ENCODE data around the gene LRP5. TPM values are rescaled to one million over a fixed set of nuclear protein-coding genes. Genes with fewer than 3 reads are reported as not detected.

Gene LRP5
- total RNA-seq, 1 donor from 2014 or later = 42.5 TPM

GRCh38 chr11:68337399-68337835, 25.0 kb downstream of the LRP5 start:
- Histone ChIP-seq H3K4me1 (peaks cover 69% of the 10 kb centered on the region), H3K4me3 (no peak overlapping the region), H3K36me3 (no peaks in the 10 kb centered on the region), H3K9me3 (no peaks in the 10 kb centered on the region), H3K27ac (peak overlapping the region; percentile 74), H3K27me3 (no peaks in the 10 kb centered on the region)
- TF ChIP-seq POLR2AphosphoS5 (IDR thresholded peaks at IDR 0.05; ENCODE audit: insufficient read depth in 1 of 2, low read depth in 1 of 2) = no peak
- no peak for TF ChIP-seq POLR2A (IDR thresholded peaks at IDR 0.05)
- TF ChIP-seq CTCF (IDR thresholded peaks at IDR 0.05) = no peak
- intact Hi-C loops (cut with DNase I) = no loop called here
- DNase-seq (ENCODE audit: extremely low spot score in 2 of 2) = no peak

DNA sequence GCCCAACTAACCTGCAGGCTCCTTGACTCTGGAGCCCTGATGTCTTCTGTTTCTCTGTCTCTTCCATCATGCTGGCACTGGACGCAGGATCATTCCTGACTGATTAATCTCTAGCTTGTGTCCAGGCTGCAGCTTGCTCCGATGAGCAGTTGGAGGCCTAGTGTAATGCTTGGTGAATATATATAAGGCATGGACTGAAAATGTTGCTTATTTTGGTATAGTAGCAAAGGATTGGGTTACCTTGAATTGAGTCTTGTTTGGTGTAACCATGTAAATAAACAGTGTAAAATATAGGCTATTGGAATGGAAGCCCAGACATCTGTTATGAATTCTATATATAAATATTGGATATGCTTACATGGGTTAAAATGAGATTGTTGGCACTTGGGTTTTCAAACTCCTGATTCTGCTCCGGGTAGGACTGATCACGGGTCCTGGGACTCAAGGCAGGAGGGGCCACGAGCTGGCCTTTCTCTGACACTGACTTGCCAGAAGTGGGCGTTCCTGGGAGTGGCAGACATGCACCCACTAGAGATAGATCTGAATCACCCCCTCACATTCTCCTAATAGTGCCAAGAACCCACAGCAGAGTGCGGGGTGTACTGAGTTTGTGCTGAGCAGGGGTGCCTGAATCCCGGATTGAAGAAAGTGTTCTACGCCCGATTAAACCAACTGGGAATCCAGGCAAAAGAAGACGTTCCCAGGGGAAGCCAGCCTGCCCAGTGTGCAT, 25.8 kb downstream of the LRP5 start:
- intact Hi-C loops (cut with DNase I) = no loop called here
- Histone ChIP-seq H3K36me3 (no peaks in the 10 kb centered on the region), H3K27me3 (no peaks in the 10 kb centered on the region), H3K9me3 (no peaks in the 10 kb centered on the region), H3K4me1 (peaks cover 69% of the 10 kb centered on the region), H3K4me3 (no peak overlapping the region), H3K27ac (peak overlapping the region; percentile 74)
- no peak for DNase-seq (ENCODE audit: extremely low spot score in 2 of 2)
- no peak for TF ChIP-seq POLR2AphosphoS5 (IDR thresholded peaks at IDR 0.05; ENCODE audit: insufficient read depth in 1 of 2, low read depth in 1 of 2)
- no peak for TF ChIP-seq CTCF (IDR thresholded peaks at IDR 0.05)
- no peak for TF ChIP-seq POLR2A (IDR thresholded peaks at IDR 0.05)

DNA sequence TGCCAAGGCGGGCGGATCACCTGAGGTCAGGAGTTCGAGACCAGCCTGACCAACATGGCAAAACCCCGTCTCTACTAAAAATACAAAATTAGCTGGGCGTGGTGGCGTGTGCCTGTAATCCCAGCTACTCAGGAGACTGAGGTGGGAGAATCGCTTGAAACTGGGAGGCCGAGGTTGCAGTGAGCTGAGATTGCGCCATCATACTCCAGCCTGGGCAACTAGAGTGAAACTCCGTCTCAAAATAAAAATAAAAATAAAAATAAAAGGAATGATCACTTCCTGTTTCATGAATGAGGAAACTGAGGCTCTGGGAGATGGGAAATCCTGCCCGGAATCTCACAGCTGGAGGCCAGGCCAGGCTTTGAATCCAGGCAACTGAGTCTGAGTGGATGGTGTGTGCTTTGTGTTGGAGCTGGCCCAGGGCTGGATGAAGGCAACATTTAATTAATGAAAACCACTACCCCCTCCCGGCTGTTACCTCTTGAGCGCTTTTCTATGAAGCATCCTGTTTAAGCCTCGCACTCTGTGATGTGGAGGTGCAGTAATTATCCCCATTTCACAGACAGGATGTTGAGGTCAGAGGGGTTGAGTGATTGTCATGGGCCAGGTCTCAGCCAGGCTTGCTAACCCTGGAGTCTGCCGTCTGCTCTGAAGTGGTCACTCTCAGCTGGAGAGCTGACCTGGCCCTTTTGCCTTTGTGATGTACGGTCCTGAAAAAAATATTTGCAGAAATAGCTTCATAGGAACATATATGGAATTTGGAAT, 27.8 kb downstream of the LRP5 start:
- intact Hi-C loops (cut with DNase I) = no loop called here
- H3K9me3 ChIP-seq = no peaks in the 10 kb centered on the region
- H3K4me1 ChIP-seq = peaks cover 79% of the 10 kb centered on the region
- no peak overlapping the region for H3K4me3 ChIP-seq
- H3K27me3 ChIP-seq = no peaks in the 10 kb centered on the region
- H3K27ac ChIP-seq = no peak overlapping the region
- TF ChIP-seq CTCF (IDR thresholded peaks at IDR 0.05) (no peak), POLR2AphosphoS5 (IDR thresholded peaks at IDR 0.05; ENCODE audit: insufficient read depth in 1 of 2, low read depth in 1 of 2) (no peak), POLR2A (IDR thresholded peaks at IDR 0.05) (no peak)
- no peaks in the 10 kb centered on the region for H3K36me3 ChIP-seq
- no peak for DNase-seq (ENCODE audit: extremely low spot score in 2 of 2)

- intact Hi-C loops (cut with DNase I) = no loop called here
- no peak for TF ChIP-seq POLR2AphosphoS5 (IDR thresholded peaks at IDR 0.05; ENCODE audit: insufficient read depth in 1 of 2, low read depth in 1 of 2)
- TF ChIP-seq CTCF (IDR thresholded peaks at IDR 0.05) = no peak
- TF ChIP-seq POLR2A (IDR thresholded peaks at IDR 0.05) = no peak
- Histone ChIP-seq H3K27me3 (no peaks in the 10 kb centered on the region), H3K4me3 (no peak overlapping the region), H3K4me1 (peaks cover 73% of the 10 kb centered on the region), H3K27ac (peak overlapping the region; percentile 73), H3K9me3 (no peaks in the 10 kb centered on the region), H3K36me3 (no peaks in the 10 kb centered on the region)
- no peak for DNase-seq (ENCODE audit: extremely low spot score in 2 of 2)
Observed at GRCh38 chr11:68340784-68341556, 28.6 kb downstream of the LRP5 start.

Measured in vagina (tissue), 2 donors.